Measurements from ENCODE around the gene YJEFN3.

DNA sequence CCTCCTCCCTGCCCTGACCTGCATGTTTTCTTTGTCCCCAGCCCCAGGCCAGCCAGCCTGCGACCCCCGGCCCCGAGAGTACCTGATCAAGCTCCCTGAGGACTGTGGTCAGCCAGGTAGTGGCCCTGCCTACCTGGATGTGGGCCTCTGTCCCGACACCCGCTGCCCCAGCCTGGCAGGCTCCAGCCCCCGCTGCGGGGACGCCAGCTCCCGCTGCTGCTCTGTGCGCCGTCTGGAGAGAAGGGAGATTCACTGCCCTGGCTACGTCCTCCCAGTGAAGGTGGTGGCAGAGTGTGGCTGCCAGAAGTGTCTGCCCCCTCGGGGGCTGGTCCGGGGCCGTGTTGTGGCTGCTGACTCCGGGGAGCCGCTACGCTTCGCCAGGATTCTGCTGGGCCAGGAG, 14.9 kb downstream of the YJEFN3 start:
- TF ChIP-seq, protein P1, sequence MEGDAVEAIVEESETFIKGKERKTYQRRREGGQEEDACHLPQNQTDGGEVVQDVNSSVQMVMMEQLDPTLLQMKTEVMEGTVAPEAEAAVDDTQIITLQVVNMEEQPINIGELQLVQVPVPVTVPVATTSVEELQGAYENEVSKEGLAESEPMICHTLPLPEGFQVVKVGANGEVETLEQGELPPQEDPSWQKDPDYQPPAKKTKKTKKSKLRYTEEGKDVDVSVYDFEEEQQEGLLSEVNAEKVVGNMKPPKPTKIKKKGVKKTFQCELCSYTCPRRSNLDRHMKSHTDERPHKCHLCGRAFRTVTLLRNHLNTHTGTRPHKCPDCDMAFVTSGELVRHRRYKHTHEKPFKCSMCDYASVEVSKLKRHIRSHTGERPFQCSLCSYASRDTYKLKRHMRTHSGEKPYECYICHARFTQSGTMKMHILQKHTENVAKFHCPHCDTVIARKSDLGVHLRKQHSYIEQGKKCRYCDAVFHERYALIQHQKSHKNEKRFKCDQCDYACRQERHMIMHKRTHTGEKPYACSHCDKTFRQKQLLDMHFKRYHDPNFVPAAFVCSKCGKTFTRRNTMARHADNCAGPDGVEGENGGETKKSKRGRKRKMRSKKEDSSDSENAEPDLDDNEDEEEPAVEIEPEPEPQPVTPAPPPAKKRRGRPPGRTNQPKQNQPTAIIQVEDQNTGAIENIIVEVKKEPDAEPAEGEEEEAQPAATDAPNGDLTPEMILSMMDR (IDR thresholded peaks at IDR 0.05), result no peak
- TF ChIP-seq POLR2A (IDR thresholded peaks at IDR 0.05), result no peak

Data from esophagus squamous epithelium (tissue), 4 donors.